HCT116 (cell line): ENCODE data around the gene FOXO3. TPM values are rescaled to one million over a fixed set of nuclear protein-coding genes. Genes with fewer than 3 reads are reported as not detected.

Experiments
- ATAC-seq: fragments of 200-7000 bp; cut with Tn5 transposase; 2 replicates; pipeline ENCODE4 v1.9.1; 2020; ENCODE audit warnings: mild to moderate bottlenecking, moderate library complexity
- BruUV-seq: library from RNA; stranded (reverse); fragments of 400-500 nt; replicated peaks from 2 replicates; lab custom pipeline; 2021; lab: Mats Ljungman, UMichigan
- CTCF ChIA-PET: fragments of 300-600 bp; sonication (Branson Sonifier 250); formaldehyde crosslinking; loops from one replicate; lab custom pipeline; 2021; ENCODE audit warnings: antibody characterized with exemption; lab: Charles Lee
- POLR2A ChIA-PET: fragments of 300-600, 350-600 bp; sonication (Branson Sonifier 250); formaldehyde crosslinking; loops from one replicate; lab custom pipeline; 2021; ENCODE audit warnings: antibody characterized with exemption; lab: Charles Lee
- RAD21 ChIA-PET, 2 experiments: fragments of 300-600 bp; sonication (Branson Sonifier 250); formaldehyde crosslinking; loops; one replicate each; lab custom pipeline; 2023; ENCODE audit warnings: low total read pairs in 2 of 2; ENCODE audit not compliant: uncharacterized antibody in 2 of 2, unreplicated experiment in 2 of 2, low non-redundant PET in 1 of 2; lab: Charles Lee
- DNase-seq: peaks from one replicate; pipeline ENCODE4 v3.0.0-alpha.2; 2010; ENCODE audit warnings: low read depth, low spot score
- H2AFZ ChIP-seq: fragments of 200-600 bp; shearing (Covaris generic), sonication (generic); 2 replicates; pipeline ENCODE4 v1.6.1; 2017; ENCODE audit warnings: low read depth, mixed run types, mixed read lengths, antibody characterized with exemption, low read length; ENCODE audit not compliant: poor library complexity, severe bottlenecking
- H3K27ac ChIP-seq: 2 replicates; pipeline ENCODE4 v1.5.1; 2012; ENCODE audit warnings: low read depth, low read length
- H3K27me3 ChIP-seq: fragments of 200-600 bp; sonication (generic); 2 replicates; pipeline ENCODE4 v1.6.1; 2016; ENCODE audit warnings: mixed run types, low read length, mixed read lengths; ENCODE audit not compliant: insufficient read depth
- H3K36me3 ChIP-seq, 2 experiments: fragments of 200-500 bp in 1 of 2; fragments of 200-600 bp in 1 of 2; sonication (Bioruptor generic) in 1 of 2; sonication (generic) in 1 of 2; 2 replicates each; pipeline versions ENCODE4 v1.5.1 to v1.6.1; 2014 to 2016; ENCODE audit warnings: low read length in 2 of 2, inconsistent platforms in 1 of 2, mixed read lengths in 1 of 2, mixed run types in 1 of 2; ENCODE audit not compliant: insufficient read depth in 2 of 2, control insufficient read depth in 1 of 2
- H3K4me1 ChIP-seq, 2 experiments: fragments of 200-600 bp in 1 of 2; sonication (generic) in 1 of 2; 2 replicates each; pipeline versions ENCODE4 v1.5.1 to v1.6.1; 2012 to 2017; ENCODE audit warnings: low read length in 2 of 2, inconsistent platforms in 1 of 2, mild to moderate bottlenecking in 1 of 2, mixed read lengths in 1 of 2, mixed run types in 1 of 2, moderate library complexity in 1 of 2; ENCODE audit not compliant: insufficient read depth in 2 of 2, control insufficient read depth in 1 of 2
- H3K4me2 ChIP-seq: fragments of 200-600 bp; sonication (generic); 2 replicates; pipeline ENCODE4 v1.6.1; 2017; ENCODE audit warnings: mixed run types, low read length, mixed read lengths
- H3K4me3 ChIP-seq, 2 experiments: fragments of 200-600 bp in 1 of 2; sonication (generic) in 1 of 2; replicated peaks in 1 of 2; 2 replicates each; pipeline ENCODE4 v1.5.1; 2011 to 2016; ENCODE audit warnings: low read length in 2 of 2, control low read depth in 1 of 2, low read depth in 1 of 2, mild to moderate bottlenecking in 1 of 2, mixed read lengths in 1 of 2, mixed run types in 1 of 2
- H3K79me2 ChIP-seq: fragments of 200-600 bp; sonication (generic); 2 replicates; pipeline ENCODE4 v1.6.1; 2017; ENCODE audit warnings: mild to moderate bottlenecking, mixed run types, low read length, moderate library complexity, mixed read lengths; ENCODE audit not compliant: insufficient read depth
- H3K9ac ChIP-seq: fragments of 200-600 bp; sonication (generic); 2 replicates; pipeline ENCODE4 v1.6.1; 2016; ENCODE audit warnings: low read length, mixed read lengths
- H3K9me2 ChIP-seq: fragments of 200-600 bp; sonication (generic), shearing (Covaris generic); 2 replicates; pipeline ENCODE4 v1.6.1; 2017; ENCODE audit warnings: mixed run types, mild to moderate bottlenecking, moderate library complexity; ENCODE audit not compliant: insufficient read depth
- H3K9me3 ChIP-seq, 2 experiments: fragments of 200-500 bp in 1 of 2; fragments of 200-600 bp in 1 of 2; sonication (Bioruptor generic) in 1 of 2; sonication (generic) in 1 of 2; 2 replicates each; pipeline ENCODE4 v1.6.1; 2014 to 2017; ENCODE audit warnings: low read length in 2 of 2, mixed read lengths in 2 of 2, inconsistent platforms in 1 of 2, low read depth in 1 of 2, mild to moderate bottlenecking in 1 of 2, mixed run types in 1 of 2, moderate library complexity in 1 of 2; ENCODE audit not compliant: control insufficient read depth in 1 of 2, insufficient read depth in 1 of 2
- H4K20me1 ChIP-seq: fragments of 200-600 bp; sonication (generic), shearing (Covaris generic); 2 replicates; pipeline ENCODE4 v1.6.1; 2017; ENCODE audit warnings: mixed run types, mild to moderate bottlenecking, moderate library complexity; ENCODE audit not compliant: insufficient read depth
- CBX3 ChIP-seq: IDR thresholded peaks from 2 replicates; pipeline ENCODE4 v1.6.1; 2012; ENCODE audit warnings: low read depth
- CEBPB ChIP-seq: IDR thresholded peaks from 2 replicates; pipeline ENCODE4 v1.6.1; 2012; ENCODE audit warnings: low read depth
- EGR1 ChIP-seq: IDR thresholded peaks from 2 replicates; pipeline ENCODE4 v1.6.1; 2012; ENCODE audit warnings: low read depth
- ELF1 ChIP-seq: IDR thresholded peaks from 2 replicates; pipeline ENCODE4 v1.6.1; 2012; ENCODE audit warnings: low read depth, borderline replicate concordance
- EZH2 ChIP-seq: fragments of 200-600 bp; sonication (generic); IDR thresholded peaks from 2 replicates; pipeline ENCODE4 v1.6.1; 2017; ENCODE audit warnings: antibody characterized with exemption, mixed run types
- EZH2phosphoT487 ChIP-seq: fragments of 200-600 bp; IDR thresholded peaks from 2 replicates; pipeline ENCODE4 v1.6.1; 2018; ENCODE audit warnings: antibody characterized with exemption, borderline replicate concordance
- FOSL1 ChIP-seq: IDR thresholded peaks from 2 replicates; pipeline ENCODE4 v1.6.1; 2012; ENCODE audit warnings: low read depth
- JUND ChIP-seq: IDR thresholded peaks from 2 replicates; pipeline ENCODE4 v1.6.1; 2012
- POLR2AphosphoS5 ChIP-seq: IDR thresholded peaks from 2 replicates; pipeline ENCODE4 v1.6.1; 2011; ENCODE audit warnings: mild to moderate bottlenecking, low read depth, low read length, moderate library complexity
- SRF ChIP-seq: IDR thresholded peaks from 2 replicates; pipeline ENCODE4 v1.6.1; 2012; ENCODE audit warnings: low read depth
- YY1 ChIP-seq: IDR thresholded peaks from 2 replicates; pipeline ENCODE4 v1.6.1; 2011; ENCODE audit warnings: low read length, low read depth, moderate library complexity, mild to moderate bottlenecking; ENCODE audit not compliant: insufficient replicate concordance; ENCODE audit errors: extremely low read depth
- ZFX ChIP-seq: fragments of 450-650 bp; IDR thresholded peaks from 2 replicates; pipeline ENCODE4 v1.6.1; 2017
- ZNF274 ChIP-seq: fragments of 200-500 bp; sonication (Bioruptor generic); IDR thresholded peaks from 2 replicates; pipeline ENCODE4 v1.6.1; 2014; ENCODE audit warnings: mild to moderate bottlenecking, low read depth, low read length, inconsistent platforms
- intact Hi-C: fragments of 100-400 bp; cut with micrococcal nuclease; formaldehyde crosslinking; loops from 2 replicates; pipeline ENCODE4 v1.10.0; 2022
- total RNA-seq: library from RNA; stranded (reverse); gene quantifications from one replicate; pipeline ENCODE4 v1.2.1, GENCODE V29; 2021; ENCODE audit not compliant: unreplicated experiment
- TF ChIP-seq, protein P1 (sequence below): IDR thresholded peaks from 2 replicates; pipeline ENCODE4 v1.6.1; 2012
- TF ChIP-seq, protein P2 (sequence below): IDR thresholded peaks from 2 replicates; pipeline ENCODE4 v1.6.1; 2012
- TF ChIP-seq, protein P3 (sequence below): IDR thresholded peaks from 2 replicates; pipeline ENCODE4 v1.6.1; 2011; ENCODE audit warnings: mild to moderate bottlenecking, low read length, moderate library complexity; ENCODE audit not compliant: insufficient replicate concordance; ENCODE audit errors: extremely low read depth
- TF ChIP-seq, protein P4 (sequence below): IDR thresholded peaks from 2 replicates; pipeline ENCODE4 v1.6.1; 2012; ENCODE audit warnings: low read depth

The FOXO3 gene
- total RNA-seq, 1 experiment from 2014 or later = 40.0 TPM

DNA sequence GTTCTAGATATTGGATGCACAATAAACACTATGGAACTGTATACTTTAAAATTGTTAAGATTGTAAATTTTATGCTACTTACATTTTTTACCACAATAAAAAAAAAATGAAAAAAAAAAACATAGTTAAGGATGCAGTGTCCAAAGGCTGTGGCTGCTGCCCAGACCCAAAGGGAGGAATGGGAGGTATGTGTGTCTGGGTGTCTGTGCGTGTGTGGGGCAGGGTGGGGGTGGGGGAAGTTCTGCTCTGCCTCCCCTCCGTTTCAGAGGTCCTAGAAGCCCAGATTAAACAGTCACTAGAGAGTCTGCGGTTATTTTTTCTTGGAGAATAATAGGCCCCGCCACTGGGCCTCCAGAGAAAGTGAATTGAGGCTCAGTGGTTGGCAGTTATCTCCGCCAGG, 151.1 kb downstream of the FOXO3 start:
- H3K4me1 ChIP-seq = peaks cover 22 to 40% of the 10 kb centered on the region in 2 experiments

More for the DNA sequence above, 151.1 kb downstream of the FOXO3 start:
- no peaks in the 10 kb centered on the region for H3K79me2 ChIP-seq
- H3K27ac ChIP-seq = no peak overlapping the region
- DNase-seq (no peak), ATAC-seq (no peak)
- no peaks in the 10 kb centered on the region for H4K20me1 ChIP-seq
- H3K27me3 ChIP-seq = no peaks in the 10 kb centered on the region
- POLR2A ChIA-PET = no interaction called here
- BruUV-seq = no TSS peak
- intact Hi-C loops = no loop called here
- RAD21 ChIA-PET = no interaction called here
- TF ChIP-seq EZH2phosphoT487 = no peak
- no peak for TF ChIP-seq ZNF274
- TF ChIP-seq, protein P1, sequence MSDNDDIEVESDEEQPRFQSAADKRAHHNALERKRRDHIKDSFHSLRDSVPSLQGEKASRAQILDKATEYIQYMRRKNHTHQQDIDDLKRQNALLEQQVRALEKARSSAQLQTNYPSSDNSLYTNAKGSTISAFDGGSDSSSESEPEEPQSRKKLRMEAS = no peak
- TF ChIP-seq JUND = no peak
- no peak for TF ChIP-seq ELF1
- no peak for TF ChIP-seq YY1
- TF ChIP-seq, protein P2, sequence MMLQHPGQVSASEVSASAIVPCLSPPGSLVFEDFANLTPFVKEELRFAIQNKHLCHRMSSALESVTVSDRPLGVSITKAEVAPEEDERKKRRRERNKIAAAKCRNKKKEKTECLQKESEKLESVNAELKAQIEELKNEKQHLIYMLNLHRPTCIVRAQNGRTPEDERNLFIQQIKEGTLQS = no peak
- no peak for TF ChIP-seq ZFX
- TF ChIP-seq CBX3 = no peak
- TF ChIP-seq POLR2AphosphoS5 = no peak
- TF ChIP-seq CEBPB = no peak
- TF ChIP-seq, protein P3, sequence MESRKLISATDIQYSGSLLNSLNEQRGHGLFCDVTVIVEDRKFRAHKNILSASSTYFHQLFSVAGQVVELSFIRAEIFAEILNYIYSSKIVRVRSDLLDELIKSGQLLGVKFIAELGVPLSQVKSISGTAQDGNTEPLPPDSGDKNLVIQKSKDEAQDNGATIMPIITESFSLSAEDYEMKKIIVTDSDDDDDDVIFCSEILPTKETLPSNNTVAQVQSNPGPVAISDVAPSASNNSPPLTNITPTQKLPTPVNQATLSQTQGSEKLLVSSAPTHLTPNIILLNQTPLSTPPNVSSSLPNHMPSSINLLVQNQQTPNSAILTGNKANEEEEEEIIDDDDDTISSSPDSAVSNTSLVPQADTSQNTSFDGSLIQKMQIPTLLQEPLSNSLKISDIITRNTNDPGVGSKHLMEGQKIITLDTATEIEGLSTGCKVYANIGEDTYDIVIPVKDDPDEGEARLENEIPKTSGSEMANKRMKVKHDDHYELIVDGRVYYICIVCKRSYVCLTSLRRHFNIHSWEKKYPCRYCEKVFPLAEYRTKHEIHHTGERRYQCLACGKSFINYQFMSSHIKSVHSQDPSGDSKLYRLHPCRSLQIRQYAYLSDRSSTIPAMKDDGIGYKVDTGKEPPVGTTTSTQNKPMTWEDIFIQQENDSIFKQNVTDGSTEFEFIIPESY = no peak
- no peak for TF ChIP-seq FOSL1
- TF ChIP-seq SRF = no peak
- TF ChIP-seq, protein P4, sequence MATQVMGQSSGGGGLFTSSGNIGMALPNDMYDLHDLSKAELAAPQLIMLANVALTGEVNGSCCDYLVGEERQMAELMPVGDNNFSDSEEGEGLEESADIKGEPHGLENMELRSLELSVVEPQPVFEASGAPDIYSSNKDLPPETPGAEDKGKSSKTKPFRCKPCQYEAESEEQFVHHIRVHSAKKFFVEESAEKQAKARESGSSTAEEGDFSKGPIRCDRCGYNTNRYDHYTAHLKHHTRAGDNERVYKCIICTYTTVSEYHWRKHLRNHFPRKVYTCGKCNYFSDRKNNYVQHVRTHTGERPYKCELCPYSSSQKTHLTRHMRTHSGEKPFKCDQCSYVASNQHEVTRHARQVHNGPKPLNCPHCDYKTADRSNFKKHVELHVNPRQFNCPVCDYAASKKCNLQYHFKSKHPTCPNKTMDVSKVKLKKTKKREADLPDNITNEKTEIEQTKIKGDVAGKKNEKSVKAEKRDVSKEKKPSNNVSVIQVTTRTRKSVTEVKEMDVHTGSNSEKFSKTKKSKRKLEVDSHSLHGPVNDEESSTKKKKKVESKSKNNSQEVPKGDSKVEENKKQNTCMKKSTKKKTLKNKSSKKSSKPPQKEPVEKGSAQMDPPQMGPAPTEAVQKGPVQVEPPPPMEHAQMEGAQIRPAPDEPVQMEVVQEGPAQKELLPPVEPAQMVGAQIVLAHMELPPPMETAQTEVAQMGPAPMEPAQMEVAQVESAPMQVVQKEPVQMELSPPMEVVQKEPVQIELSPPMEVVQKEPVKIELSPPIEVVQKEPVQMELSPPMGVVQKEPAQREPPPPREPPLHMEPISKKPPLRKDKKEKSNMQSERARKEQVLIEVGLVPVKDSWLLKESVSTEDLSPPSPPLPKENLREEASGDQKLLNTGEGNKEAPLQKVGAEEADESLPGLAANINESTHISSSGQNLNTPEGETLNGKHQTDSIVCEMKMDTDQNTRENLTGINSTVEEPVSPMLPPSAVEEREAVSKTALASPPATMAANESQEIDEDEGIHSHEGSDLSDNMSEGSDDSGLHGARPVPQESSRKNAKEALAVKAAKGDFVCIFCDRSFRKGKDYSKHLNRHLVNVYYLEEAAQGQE = no peak
- no peak for TF ChIP-seq EZH2
- no peak for TF ChIP-seq EGR1
- CTCF ChIA-PET = no interaction called here
- H3K4me3 ChIP-seq = no peak overlapping the region
- no peaks in the 10 kb centered on the region for H3K9me2 ChIP-seq
- H3K9me3 ChIP-seq = no peaks in the 10 kb centered on the region
- H3K4me2 ChIP-seq = no peak overlapping the region
- H3K36me3 ChIP-seq = no peaks in the 10 kb centered on the region
- H2AFZ ChIP-seq = no peak overlapping the region
- H3K9ac ChIP-seq = no peak overlapping the region
